Activated T-helper 1 cell treated with anti-CD3 and anti-CD28 coated beads, Interleukin-12 subunit alpha, Interleukin-12 subunit beta, Interleukin-2, Interleukin-4 antibody, amounts not matched to agents 30 ng/mL and 10 ng/mL and 1 ng/mL, durations not matched to agents 14 hours and 24 hours and 36 hours (primary cell): ENCODE results near the gene CLPSL1. TPM values are rescaled to one million over a fixed set of nuclear protein-coding genes. Genes with fewer than 3 reads are reported as not detected.

Source experiments
- DNase-seq: peaks from one replicate; pipeline ENCODE4 v3.0.0; 2021; ENCODE audit warnings: low spot score
- H3K27ac Mint-ChIP-seq: one replicate; pipeline ENCODE4 v1.8.0; 2021; ENCODE audit warnings: mild to moderate bottlenecking, mixed read lengths
- H3K27me3 Mint-ChIP-seq: one replicate; pipeline ENCODE4 v1.8.0; 2022; ENCODE audit warnings: mild to moderate bottlenecking, moderate library complexity, mixed read lengths; ENCODE audit not compliant: insufficient read depth
- H3K36me3 Mint-ChIP-seq: one replicate; pipeline ENCODE4 v1.8.0; 2021; ENCODE audit warnings: low read depth, mixed read lengths
- H3K4me1 Mint-ChIP-seq: one replicate; pipeline ENCODE4 v1.8.0; 2021; ENCODE audit warnings: low read depth, mixed read lengths
- H3K4me3 Mint-ChIP-seq: one replicate; pipeline ENCODE4 v1.8.0; 2021; ENCODE audit warnings: mild to moderate bottlenecking, moderate library complexity, mixed read lengths
- H3K9me3 Mint-ChIP-seq: one replicate; pipeline ENCODE4 v1.8.0; 2021; ENCODE audit warnings: mixed read lengths
- intact Hi-C: fragments of 100-400 bp; cut with micrococcal nuclease; formaldehyde crosslinking; loops from one replicate; pipeline ENCODE4 v1.15.1; 2024
- total RNA-seq: library from RNA; stranded (reverse); gene quantifications from 2 replicates; pipeline ENCODE4 v1.2.3, GENCODE V29; 2022

The CLPSL1 gene
- total RNA-seq, 1 donor from 2014 or later: not detected

GRCh38 chr6:35817515-35817914 is 36.7 kb downstream of the CLPSL1 start:
- intact Hi-C loops: no loop called here
- H3K27ac Mint-ChIP-seq: no peak overlapping the region
- H3K27me3 Mint-ChIP-seq: peaks cover 2% of the 10 kb centered on the region
- no peaks in the 10 kb centered on the region for H3K4me1 Mint-ChIP-seq
- H3K36me3 Mint-ChIP-seq: no peaks in the 10 kb centered on the region
- DNase-seq: no peak
- H3K4me3 Mint-ChIP-seq: no peak overlapping the region
- no peaks in the 10 kb centered on the region for H3K9me3 Mint-ChIP-seq

- Mint-ChIP-seq H3K36me3 (no peaks in the 10 kb centered on the region), H3K4me3 (no peak overlapping the region), H3K27me3 (no peaks in the 10 kb centered on the region), H3K9me3 (no peaks in the 10 kb centered on the region), H3K4me1 (no peaks in the 10 kb centered on the region), H3K27ac (no peak overlapping the region)
- no peak for DNase-seq
- intact Hi-C loops: no loop called here
These were observed 42.8 kb downstream of the CLPSL1 start for GRCh38 chr6:35823601-35824000.

GRCh38 chr6:35824552-35825192 is 43.9 kb downstream of the CLPSL1 start:
- no peak for DNase-seq
- peaks cover 5% of the 10 kb centered on the region for H3K9me3 Mint-ChIP-seq
- H3K27ac Mint-ChIP-seq: no peak overlapping the region
- no peaks in the 10 kb centered on the region for H3K27me3 Mint-ChIP-seq
- intact Hi-C loops: no loop called here
- H3K4me1 Mint-ChIP-seq: no peaks in the 10 kb centered on the region
- H3K36me3 Mint-ChIP-seq: peaks cover under 1% of the 10 kb centered on the region
- no peak overlapping the region for H3K4me3 Mint-ChIP-seq

GRCh38 chr6:35829306-35829705 is 48.5 kb downstream of the CLPSL1 start:
- no peaks in the 10 kb centered on the region for H3K27me3 Mint-ChIP-seq
- H3K36me3 Mint-ChIP-seq: peaks cover 23% of the 10 kb centered on the region
- intact Hi-C loops: no loop called here
- peaks cover 6% of the 10 kb centered on the region for H3K9me3 Mint-ChIP-seq
- no peak for DNase-seq
- H3K4me3 Mint-ChIP-seq: no peak overlapping the region
- no peak overlapping the region for H3K27ac Mint-ChIP-seq
- no peaks in the 10 kb centered on the region for H3K4me1 Mint-ChIP-seq

GRCh38 chr6:35831257-35832007 is 50.6 kb downstream of the CLPSL1 start:
- Mint-ChIP-seq H3K4me1 (no peaks in the 10 kb centered on the region), H3K4me3 (no peak overlapping the region), H3K27me3 (no peaks in the 10 kb centered on the region), H3K9me3 (peaks cover 6% of the 10 kb centered on the region), H3K27ac (no peak overlapping the region), H3K36me3 (peaks cover 35% of the 10 kb centered on the region)
- intact Hi-C loops: no loop called here
- DNase-seq: no peak

GRCh38 chr6:35833536-35833935 is 52.7 kb downstream of the CLPSL1 start:
- peaks cover 46% of the 10 kb centered on the region for H3K36me3 Mint-ChIP-seq
- H3K4me3 Mint-ChIP-seq: no peak overlapping the region
- DNase-seq: no peak
- intact Hi-C loops: no loop called here
- no peaks in the 10 kb centered on the region for H3K4me1 Mint-ChIP-seq
- H3K9me3 Mint-ChIP-seq: peaks cover 6% of the 10 kb centered on the region
- H3K27ac Mint-ChIP-seq: no peak overlapping the region
- H3K27me3 Mint-ChIP-seq: no peaks in the 10 kb centered on the region

Other genes with a start within 250 kb of the CLPSL1 start
- 60.9 and 62.4 TPM in 2 replicates for gene FKBP5, start 92.1 kb upstream of the CLPSL1 start, total RNA-seq
- 0.24 and 0.41 TPM in 2 replicates for gene ARMC12, start 44.0 kb upstream of the CLPSL1 start, total RNA-seq
- gene CLPSL2, start 4.4 kb upstream of the CLPSL1 start, total RNA-seq: not detected in 2 replicates
- not detected in 2 replicates for gene CLPS, start 16.3 kb downstream of the CLPSL1 start, total RNA-seq
- not detected in 2 replicates for gene LHFPL5, start 24.3 kb downstream of the CLPSL1 start, total RNA-seq
- gene SRPK1, start 140.1 kb downstream of the CLPSL1 start, total RNA-seq: 149 and 182 TPM in 2 replicates
- not detected in 2 replicates for gene SLC26A8, start 243.6 kb downstream of the CLPSL1 start, total RNA-seq
- 41.3 and 49.7 TPM in 2 replicates for gene MAPK14, start 246.8 kb downstream of the CLPSL1 start, total RNA-seq